Naive B cell (primary cell): ENCODE results near the gene TAPT1. TPM values are rescaled to one million over a fixed set of nuclear protein-coding genes. Genes with fewer than 3 reads are reported as not detected.
A peak's percentile ranks its signal among the peaks of the same experiment; 100 is the strongest.
"Not testable (repeated sequence)": the region's sequence is repeated elsewhere in the genome, so short reads cannot be mapped to it uniquely, and the experiment has no call there.

Source experiments
- ATAC-seq, 2 donors: fragments of 150-1000 bp; cut with Tn5 transposase; 2 replicates each; pipeline ENCODE4 v1.10.0; 2021; ENCODE audit warnings: low read depth in 2 of 2, mild to moderate bottlenecking in 2 of 2, moderate library complexity in 2 of 2
- DNase-seq: peaks from one replicate; pipeline ENCODE4 v3.0.0; 2022
- H3K27ac Mint-ChIP-seq, 6 donors: one replicate each; pipeline ENCODE4 v1.8.0; 2020 to 2022; ENCODE audit warnings: mild to moderate bottlenecking in 6 of 6, mixed read lengths in 6 of 6, moderate library complexity in 5 of 6, inconsistent platforms in 2 of 6
- H3K27me3 Mint-ChIP-seq, 3 donors: one replicate each; pipeline ENCODE4 v1.8.0; 2021 to 2022; ENCODE audit warnings: mixed read lengths in 3 of 3, mild to moderate bottlenecking in 1 of 3
- H3K36me3 Mint-ChIP-seq, 2 donors: one replicate each; pipeline ENCODE4 v1.8.0; 2020 to 2022; ENCODE audit warnings: mixed read lengths in 2 of 2, inconsistent platforms in 1 of 2, mild to moderate bottlenecking in 1 of 2
- H3K4me1 Mint-ChIP-seq, 3 donors: one replicate each; pipeline ENCODE4 v1.8.0; 2020 to 2022; ENCODE audit warnings: mixed read lengths in 3 of 3, inconsistent platforms in 1 of 3, mild to moderate bottlenecking in 1 of 3, moderate library complexity in 1 of 3
- H3K4me3 Mint-ChIP-seq, 8 donors: one replicate each; pipeline ENCODE4 v1.8.0; 2020 to 2022; ENCODE audit warnings: mild to moderate bottlenecking in 8 of 8, mixed read lengths in 8 of 8, moderate library complexity in 8 of 8, inconsistent platforms in 2 of 8
- H3K9me3 Mint-ChIP-seq, 7 donors: one replicate each; pipeline ENCODE4 v1.8.0; 2020 to 2022; ENCODE audit warnings: mixed read lengths in 7 of 7, mild to moderate bottlenecking in 5 of 7, inconsistent platforms in 2 of 7, moderate library complexity in 1 of 7
- polyA plus RNA-seq, 6 donors: library from polyadenylated mRNA; unstranded; fragments of 300-500 nt; fragmentation: Illumina TruSeq; gene quantifications; one replicate each; pipeline ENCODE4 v1.2.3, GENCODE V29; 2021; ENCODE audit warnings: low read depth in 6 of 6

TAPT1 gene
- polyA plus RNA-seq, 6 donors from 2014 or later = 119 to 235 (median 190) TPM

GRCh38 chr4:16199093-16199492 is 27.2 kb downstream of the TAPT1 start:
- no peak overlapping the region for H3K27ac Mint-ChIP-seq
- H3K4me1 Mint-ChIP-seq = peaks cover 25 to 51% (median 39%) of the 10 kb centered on the region in 3 donors
- DNase-seq = no peak
- no peaks in the 10 kb centered on the region for H3K9me3 Mint-ChIP-seq
- H3K36me3 Mint-ChIP-seq = no peaks in the 10 kb centered on the region
- no peak for ATAC-seq
- H3K27me3 Mint-ChIP-seq = no peaks in the 10 kb centered on the region
- no peak overlapping the region for H3K4me3 Mint-ChIP-seq

DNA sequence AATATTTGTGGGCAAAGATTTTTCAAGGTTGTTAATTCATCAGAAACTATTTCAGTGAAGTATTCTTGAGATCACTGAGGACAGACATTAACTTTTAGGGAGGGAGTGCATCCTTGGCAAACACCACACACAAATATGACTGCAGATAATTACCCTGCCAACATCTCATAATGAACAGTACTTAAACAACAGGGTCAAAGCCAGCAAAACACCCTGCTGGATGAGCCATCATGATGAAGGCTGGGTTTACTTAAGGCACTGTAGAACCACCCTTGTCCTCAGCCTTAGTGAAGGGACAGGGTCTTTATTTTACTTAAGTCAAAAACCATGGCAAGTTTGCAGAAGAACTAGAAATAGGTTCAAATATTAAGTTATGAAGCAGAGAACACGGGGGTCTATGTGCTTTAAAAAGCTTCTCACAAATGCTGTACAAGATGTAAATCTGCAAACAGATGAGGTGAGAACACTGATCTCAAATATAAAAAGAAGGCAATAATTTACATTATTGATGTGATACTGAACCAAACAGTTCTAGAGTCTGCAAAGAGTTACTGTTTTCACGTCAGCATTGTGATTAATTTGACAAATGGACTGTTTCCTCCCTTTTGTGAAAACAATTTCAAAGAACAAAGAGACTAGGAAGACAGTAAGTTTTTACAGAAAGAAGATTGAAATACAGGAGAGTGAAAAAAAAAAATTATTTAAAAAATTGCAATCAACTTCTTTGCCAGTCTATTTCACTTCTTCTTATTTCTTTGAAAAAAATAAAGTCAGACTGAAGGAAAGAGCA is 28.2 kb downstream of the TAPT1 start:
- H3K4me1 Mint-ChIP-seq = peaks cover 21 to 51% (median 39%) of the 10 kb centered on the region in 3 donors
- H3K36me3 Mint-ChIP-seq = no peaks in the 10 kb centered on the region
- H3K27me3 Mint-ChIP-seq = no peaks in the 10 kb centered on the region
- no peaks in the 10 kb centered on the region for H3K9me3 Mint-ChIP-seq
- H3K4me3 Mint-ChIP-seq = peak overlapping the region in 1 of 8 donors; percentile 8
- ATAC-seq (no peak), DNase-seq (no peak)
- peak overlapping the region in 2 of 6 donors; percentile 69 to 72 for H3K27ac Mint-ChIP-seq

- ATAC-seq (peak; percentile 96 to 97), DNase-seq (peak; percentile 54)
- Mint-ChIP-seq H3K9me3 (no peaks in the 10 kb centered on the region), H3K4me1 (peaks cover 21 to 54% (median 43%) of the 10 kb centered on the region in 3 donors), H3K27ac (peak overlapping the region; percentile 18 to 72 (median 64)), H3K4me3 (peak overlapping the region; percentile 1 to 72 (median 44)), H3K27me3 (no peaks in the 10 kb centered on the region), H3K36me3 (peaks cover 0 to 8% of the 10 kb centered on the region in 2 donors)
Measured at GRCh38 chr4:16196482-16197393, 29.5 kb downstream of the TAPT1 start.

DNA sequence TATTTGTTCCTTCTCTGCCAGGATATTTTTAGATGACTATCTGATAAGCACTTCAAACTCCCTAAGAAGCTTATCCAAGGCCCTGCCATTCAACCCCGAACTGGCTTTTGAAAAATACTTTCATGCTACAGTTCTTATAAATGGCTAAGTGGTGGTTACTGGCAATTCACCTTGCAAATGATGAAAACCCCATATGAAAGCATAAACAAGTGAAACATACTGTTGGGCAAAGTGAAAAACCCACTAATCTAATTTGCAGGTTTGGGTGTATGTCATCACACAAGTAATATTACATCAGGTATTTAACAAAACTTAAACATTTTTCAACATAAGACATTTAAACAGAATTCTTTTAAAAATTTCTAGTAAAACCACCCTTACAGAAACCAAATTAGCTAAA is 31.1 kb downstream of the TAPT1 start:
- Mint-ChIP-seq H3K4me1 (peaks cover 21 to 49% (median 39%) of the 10 kb centered on the region in 3 donors), H3K27ac (peak overlapping the region in 2 of 6 donors; percentile 76 to 91), H3K36me3 (peaks cover 7 to 8% of the 10 kb centered on the region in 2 donors), H3K4me3 (no peak overlapping the region), H3K9me3 (no peaks in the 10 kb centered on the region), H3K27me3 (no peaks in the 10 kb centered on the region)
- ATAC-seq (no peak), DNase-seq (no peak)

DNA sequence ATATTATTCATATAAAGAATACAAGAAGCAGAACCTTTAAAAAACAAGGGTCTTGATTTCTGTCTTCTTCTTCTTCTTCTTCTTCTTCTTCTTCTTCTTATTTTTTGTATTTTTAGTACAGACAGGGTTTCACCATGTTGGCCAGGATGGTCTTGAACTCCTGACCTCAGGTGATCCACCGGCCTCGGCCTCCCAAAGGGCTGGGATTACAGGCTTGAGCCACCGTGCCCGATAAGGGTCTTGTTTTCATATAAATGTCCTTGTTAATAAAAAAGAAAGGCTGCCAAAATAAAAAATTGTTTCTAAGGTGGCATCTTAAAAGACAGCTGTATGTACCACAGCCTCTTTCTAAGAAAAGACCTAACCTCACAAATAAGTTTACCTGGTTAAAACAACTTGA is 31.5 kb downstream of the TAPT1 start:
- H3K9me3 Mint-ChIP-seq, H3K4me3 Mint-ChIP-seq, DNase-seq, H3K27me3 Mint-ChIP-seq, ATAC-seq: not testable (repeated sequence)
- Mint-ChIP-seq H3K4me1 (peaks cover 23 to 49% (median 35%) of the 10 kb centered on the region in 3 donors), H3K27ac (peak overlapping the region in 3 of 6 donors; percentile 76 to 91 (median 87)), H3K36me3 (peaks cover 10% of the 10 kb centered on the region in 2 donors)

GRCh38 chr4:16194214-16194613 is 32.1 kb downstream of the TAPT1 start:
- Mint-ChIP-seq H3K27me3 (no peaks in the 10 kb centered on the region), H3K9me3 (no peaks in the 10 kb centered on the region), H3K4me1 (peaks cover 29 to 52% (median 31%) of the 10 kb centered on the region in 3 donors), H3K36me3 (peaks cover 16% of the 10 kb centered on the region in 2 donors), H3K4me3 (no peak overlapping the region), H3K27ac (no peak overlapping the region)
- DNase-seq (no peak), ATAC-seq (no peak)

DNA sequence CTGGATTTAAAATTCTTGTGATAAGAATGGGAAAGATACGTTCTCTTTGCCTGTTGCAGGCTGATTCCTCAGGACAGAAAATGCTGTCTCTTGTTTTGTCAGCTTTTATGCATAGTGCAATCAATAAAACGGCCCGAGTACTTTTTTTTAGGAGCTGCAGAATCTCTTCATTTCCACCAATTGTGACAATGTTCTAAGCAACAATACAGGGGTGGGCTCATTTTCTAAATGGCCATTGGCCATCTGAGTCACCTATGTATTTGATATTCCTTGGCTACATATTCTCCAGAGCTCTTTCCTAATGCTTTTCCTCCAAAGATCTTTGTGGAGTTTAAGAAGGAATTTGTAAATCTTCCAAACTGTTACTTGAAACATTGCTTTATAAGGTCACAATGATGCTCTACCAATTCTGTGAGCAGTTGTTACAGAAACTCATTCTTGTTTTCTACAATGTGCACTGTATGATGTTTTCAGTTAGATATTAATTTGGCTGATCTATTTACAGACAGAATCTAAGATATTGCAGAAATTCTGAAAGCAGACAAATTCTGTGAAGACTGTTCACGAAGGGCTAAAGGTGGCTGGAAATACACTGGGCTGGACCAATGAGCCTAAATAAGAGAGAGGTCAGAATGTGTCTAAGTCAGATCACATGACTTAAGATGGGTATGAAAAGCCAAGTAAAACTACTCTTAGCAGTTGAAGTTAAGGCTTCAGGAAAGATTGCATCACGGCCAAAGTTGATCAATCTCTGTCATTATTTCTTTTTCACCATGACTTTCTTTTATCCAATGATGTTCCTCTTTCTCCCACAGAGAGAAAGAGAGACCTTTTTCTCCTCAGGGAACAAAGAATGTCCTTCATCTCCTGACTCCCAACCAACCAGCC is 33.4 kb downstream of the TAPT1 start:
- DNase-seq = no peak
- ATAC-seq = no peak
- Mint-ChIP-seq H3K27me3 (no peaks in the 10 kb centered on the region), H3K9me3 (no peaks in the 10 kb centered on the region), H3K36me3 (peaks cover 18 to 21% of the 10 kb centered on the region in 2 donors), H3K4me1 (peaks cover 25 to 48% (median 27%) of the 10 kb centered on the region in 3 donors), H3K27ac (peak overlapping the region in 4 of 6 donors; percentile 9 to 82 (median 32)), H3K4me3 (no peak overlapping the region)

GRCh38 chr4:16192057-16192456 is 34.2 kb downstream of the TAPT1 start:
- no peaks in the 10 kb centered on the region for H3K27me3 Mint-ChIP-seq
- ATAC-seq = no peak

GRCh38 chr4:16187455-16187854 is 38.8 kb downstream of the TAPT1 start:
- H3K4me1 Mint-ChIP-seq = peaks cover 15 to 25% (median 21%) of the 10 kb centered on the region in 3 donors
- H3K27ac Mint-ChIP-seq = no peak overlapping the region
- no peaks in the 10 kb centered on the region for H3K9me3 Mint-ChIP-seq
- H3K4me3 Mint-ChIP-seq = no peak overlapping the region
- no peak for ATAC-seq
- peaks cover 19 to 24% of the 10 kb centered on the region in 2 donors for H3K36me3 Mint-ChIP-seq
- no peaks in the 10 kb centered on the region for H3K27me3 Mint-ChIP-seq
- no peak for DNase-seq

More at GRCh38 chr4:16192057-16192456, 34.2 kb downstream of the TAPT1 start:
- peaks cover 18 to 40% (median 19%) of the 10 kb centered on the region in 3 donors for H3K4me1 Mint-ChIP-seq
- H3K9me3 Mint-ChIP-seq = no peaks in the 10 kb centered on the region
- H3K36me3 Mint-ChIP-seq = peaks cover 18 to 21% of the 10 kb centered on the region in 2 donors
- no peak for DNase-seq
- no peak overlapping the region for H3K27ac Mint-ChIP-seq
- no peak overlapping the region for H3K4me3 Mint-ChIP-seq

- DNase-seq (no peak), ATAC-seq (no peak)
- H3K27me3 Mint-ChIP-seq = no peaks in the 10 kb centered on the region
- H3K4me1 Mint-ChIP-seq = peaks cover 15 to 25% (median 21%) of the 10 kb centered on the region in 3 donors
- H3K36me3 Mint-ChIP-seq = peaks cover 17 to 24% of the 10 kb centered on the region in 2 donors
- H3K9me3 Mint-ChIP-seq = no peaks in the 10 kb centered on the region
- H3K27ac Mint-ChIP-seq = no peak overlapping the region
- H3K4me3 Mint-ChIP-seq = no peak overlapping the region
Measured at GRCh38 chr4:16186986-16187385, 39.3 kb downstream of the TAPT1 start.

DNA sequence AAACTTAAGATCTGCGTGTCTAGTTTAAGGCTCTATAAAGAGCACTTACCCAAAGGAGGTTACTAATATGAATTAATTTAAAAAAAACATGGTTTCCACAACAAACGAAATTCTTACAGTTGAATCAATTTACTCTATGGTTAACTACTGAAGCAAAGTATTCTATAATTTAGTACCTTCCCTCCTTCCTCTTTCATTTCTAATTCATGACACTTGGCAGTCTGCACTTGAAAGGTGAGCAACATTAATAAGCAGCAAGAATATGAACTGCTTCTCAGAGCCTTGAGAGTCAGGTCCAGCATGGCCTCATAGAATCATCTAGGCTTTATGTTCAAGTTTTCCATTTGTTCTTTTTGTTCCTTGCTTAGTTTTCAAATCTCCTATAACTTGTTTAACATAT is 42.7 kb downstream of the TAPT1 start:
- Mint-ChIP-seq H3K36me3 (peaks cover 6 to 14% of the 10 kb centered on the region in 2 donors), H3K27ac (peak overlapping the region in 4 of 6 donors; percentile 21 to 67 (median 33)), H3K27me3 (no peaks in the 10 kb centered on the region), H3K4me1 (peaks cover 13 to 16% (median 15%) of the 10 kb centered on the region in 3 donors), H3K9me3 (no peaks in the 10 kb centered on the region), H3K4me3 (no peak overlapping the region)
- DNase-seq = no peak
- peak in 1 of 2 donors; percentile 32 for ATAC-seq

- ATAC-seq (no peak), DNase-seq (no peak)
- peak overlapping the region in 1 of 6 donors; percentile 54 for H3K27ac Mint-ChIP-seq
- H3K36me3 Mint-ChIP-seq = peaks cover 15% of the 10 kb centered on the region in 2 donors
- no peaks in the 10 kb centered on the region for H3K27me3 Mint-ChIP-seq
- no peak overlapping the region for H3K4me3 Mint-ChIP-seq
- peaks cover 0 to 4% (median 0%) of the 10 kb centered on the region in 3 donors for H3K4me1 Mint-ChIP-seq
- no peaks in the 10 kb centered on the region for H3K9me3 Mint-ChIP-seq
Measured at GRCh38 chr4:16176621-16177020, 49.6 kb downstream of the TAPT1 start.
